CD4-positive, alpha-beta T cell treated with Interleukin-17A for 1 hour (primary cell): Measurements from ENCODE around the gene XBP1.
A peak's percentile ranks its signal among the peaks of the same experiment; 100 is the strongest.
"Not testable (repeated sequence)": the region's sequence is repeated elsewhere in the genome, so short reads cannot be mapped to it uniquely, and the experiment has no call there.

Experiments used
- DNase-seq: peaks from one replicate; pipeline ENCODE4 v3.0.0-alpha.2; 2020

The XBP1 gene

GRCh38 chr22:28817919-28818859 lies 17.8 kb upstream of the XBP1 start:
- peak; percentile 24 for DNase-seq

GRCh38 chr22:28817064-28817463 lies 16.7 kb upstream of the XBP1 start:
- DNase-seq: no peak

GRCh38 chr22:28815729-28816128 lies 15.4 kb upstream of the XBP1 start:
- no peak for DNase-seq

- no peak for DNase-seq
Observed at GRCh38 chr22:28815111-28815510, 14.7 kb upstream of the XBP1 start.

- DNase-seq: no peak
Observed at GRCh38 chr22:28813772-28814518, 13.6 kb upstream of the XBP1 start.

GRCh38 chr22:28812516-28812915 lies 12.1 kb upstream of the XBP1 start:
- DNase-seq: no peak

- peak; percentile 55 for DNase-seq
Observed at GRCh38 chr22:28810821-28811491, 10.6 kb upstream of the XBP1 start.

GRCh38 chr22:28808716-28809355 lies 8.5 kb upstream of the XBP1 start:
- no peak for DNase-seq

GRCh38 chr22:28805426-28805825 lies 5.1 kb upstream of the XBP1 start:
- DNase-seq: not testable (repeated sequence)

- peak; percentile 20 for DNase-seq
Observed at GRCh38 chr22:28802595-28803123, 2.3 kb upstream of the XBP1 start.

- DNase-seq: no peak
Observed at GRCh38 chr22:28801845-28802594, 1.7 kb upstream of the XBP1 start.

GRCh38 chr22:28799606-28800307 lies 612 bp downstream of the XBP1 start:
- peak; percentile 37 for DNase-seq

- peak; percentile 49 for DNase-seq
Observed at GRCh38 chr22:28798810-28799605, 1.4 kb downstream of the XBP1 start.

- DNase-seq: no peak
Observed at GRCh38 chr22:28795932-28796856, 4.2 kb downstream of the XBP1 start.

- no peak for DNase-seq
Observed at GRCh38 chr22:28795071-28795693, 5.2 kb downstream of the XBP1 start.

- no peak for DNase-seq
Observed at GRCh38 chr22:28793976-28794584, 6.3 kb downstream of the XBP1 start.

- DNase-seq: no peak
Observed at GRCh38 chr22:28792491-28793383, 7.6 kb downstream of the XBP1 start.
